Measurements from ENCODE around the gene TANC1.

Gene TANC1

GRCh38 chr2:159160954-159161353, 192.5 kb downstream of the TANC1 start:
- DNase-seq (ENCODE audit: low spot score), result no peak

- DNase-seq (ENCODE audit: low spot score), result no peak
Observed at GRCh38 chr2:159163930-159164329, 195.5 kb downstream of the TANC1 start.

- DNase-seq (ENCODE audit: low spot score), result no peak
Observed at GRCh38 chr2:159164457-159164911, 196.0 kb downstream of the TANC1 start.

GRCh38 chr2:159165048-159165447, 196.6 kb downstream of the TANC1 start:
- no peak for DNase-seq (ENCODE audit: low spot score)

DNA sequence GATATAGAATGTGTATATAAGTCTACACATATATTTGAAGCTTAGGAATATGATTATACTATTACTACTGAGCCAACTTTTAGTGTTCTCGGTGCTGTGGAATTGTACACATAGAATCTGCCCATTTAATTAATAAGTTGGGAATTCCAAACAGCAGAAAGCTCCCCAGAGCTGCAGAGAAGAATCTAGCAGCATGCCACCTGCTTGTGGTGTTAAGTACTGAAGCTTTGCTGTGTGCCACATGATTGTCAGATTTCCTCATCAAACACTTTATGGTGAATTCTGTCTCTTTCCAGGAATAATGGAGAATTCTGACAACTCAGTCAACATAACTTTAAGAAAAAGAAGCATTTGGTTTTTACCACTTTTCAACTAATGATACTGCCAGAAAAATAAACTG, 200.3 kb downstream of the TANC1 start:
- DNase-seq (ENCODE audit: low spot score), result no peak

DNA sequence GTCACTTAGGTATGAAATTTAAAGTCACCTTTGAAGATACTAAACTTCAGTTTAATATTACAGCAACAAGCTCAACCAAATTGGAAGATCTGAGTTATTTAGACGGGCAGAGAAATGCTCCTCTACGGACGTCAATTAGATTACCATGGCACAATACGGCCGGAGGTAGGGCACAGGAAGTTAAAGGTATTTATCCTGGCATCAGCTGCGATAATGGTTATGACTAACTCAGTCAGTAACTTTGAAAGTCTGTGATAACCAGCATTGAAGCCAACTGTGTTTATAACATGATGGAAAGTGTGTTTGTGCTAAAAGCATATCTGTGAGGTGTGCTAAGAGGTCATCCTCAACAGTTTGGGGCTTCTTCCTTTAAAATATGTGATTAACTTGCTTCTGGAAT, 200.7 kb downstream of the TANC1 start:
- DNase-seq (ENCODE audit: low spot score), result no peak

DNA sequence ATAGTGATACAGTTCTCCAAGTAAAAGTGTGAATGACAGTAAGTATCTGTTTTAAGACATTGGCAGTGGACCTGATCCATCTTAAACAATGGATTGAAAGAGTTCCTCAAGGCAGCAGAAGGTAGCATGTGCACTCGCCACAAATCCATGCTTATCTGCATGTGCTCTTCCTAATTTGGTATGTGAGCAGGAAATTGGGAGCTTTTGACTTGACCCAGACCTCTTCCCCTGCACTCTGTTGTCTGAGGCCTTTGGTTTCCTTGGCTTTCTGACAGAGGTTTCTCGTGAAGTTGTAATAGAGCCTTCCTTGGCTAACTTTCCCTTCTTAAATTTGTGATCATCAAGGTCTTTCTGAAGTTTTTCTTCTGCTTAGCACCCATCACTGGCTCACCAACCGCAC, 204.0 kb downstream of the TANC1 start:
- DNase-seq (ENCODE audit: low spot score), result no peak

DNA sequence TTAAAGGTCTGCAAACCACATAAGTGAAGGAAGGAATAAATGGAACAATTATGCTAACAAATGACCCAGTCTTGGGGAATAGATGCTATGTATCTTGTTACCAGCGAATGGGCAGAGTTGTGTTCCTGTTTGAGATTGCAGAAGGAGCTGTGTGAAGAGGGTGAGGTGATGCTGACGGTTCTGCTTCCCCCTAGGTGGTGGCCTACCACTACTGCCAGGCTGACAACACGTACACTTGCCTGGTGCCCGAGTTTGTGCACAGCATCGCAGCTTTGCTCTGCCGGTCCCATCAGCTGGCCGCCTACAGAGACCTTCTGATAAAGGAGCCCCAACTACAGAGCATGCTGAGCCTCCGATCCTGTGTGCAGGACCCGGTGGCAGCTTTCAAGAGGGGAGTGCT, 206.3 kb downstream of the TANC1 start:
- no peak for DNase-seq (ENCODE audit: low spot score)

DNA sequence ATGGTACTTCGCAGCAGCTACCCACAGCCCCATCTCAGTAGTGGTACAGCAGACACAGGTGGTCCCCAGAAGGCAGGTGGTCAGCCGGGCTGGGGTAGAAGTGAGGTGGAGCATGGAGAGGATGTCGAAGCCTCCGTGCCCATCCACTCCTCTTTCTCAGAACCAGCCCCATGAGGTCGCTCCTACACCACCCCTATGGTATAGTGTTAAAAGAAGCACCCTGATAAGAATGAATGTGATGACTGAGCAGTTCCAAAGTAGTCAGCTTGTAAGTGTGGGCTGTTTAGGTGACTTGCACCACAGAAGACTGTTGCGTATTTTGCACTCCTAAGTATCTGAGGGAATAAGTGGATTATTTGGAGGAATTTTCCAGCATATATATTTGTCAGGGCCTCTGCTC, 206.7 kb downstream of the TANC1 start:
- no peak for DNase-seq (ENCODE audit: low spot score)

DNA sequence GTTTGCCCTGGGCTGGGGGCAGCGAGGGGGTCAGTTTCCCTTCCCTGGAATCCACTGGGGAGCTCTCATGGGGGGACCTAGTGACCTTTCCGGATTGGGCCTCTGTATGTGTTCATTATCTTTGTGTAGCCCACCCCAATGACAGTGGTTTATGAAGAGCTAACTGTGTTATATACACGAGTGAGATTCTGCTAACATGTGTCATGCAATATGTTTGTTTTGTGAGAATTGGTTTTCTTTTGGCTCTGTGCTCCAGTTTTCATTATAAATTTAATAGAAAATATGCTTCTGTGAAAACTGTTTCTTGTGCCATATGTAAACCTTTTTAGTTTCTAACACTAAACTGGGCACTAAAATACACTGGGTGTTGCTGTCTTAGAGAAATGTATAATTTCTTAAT, 207.5 kb downstream of the TANC1 start:
- DNase-seq (ENCODE audit: low spot score), result no peak

DNA sequence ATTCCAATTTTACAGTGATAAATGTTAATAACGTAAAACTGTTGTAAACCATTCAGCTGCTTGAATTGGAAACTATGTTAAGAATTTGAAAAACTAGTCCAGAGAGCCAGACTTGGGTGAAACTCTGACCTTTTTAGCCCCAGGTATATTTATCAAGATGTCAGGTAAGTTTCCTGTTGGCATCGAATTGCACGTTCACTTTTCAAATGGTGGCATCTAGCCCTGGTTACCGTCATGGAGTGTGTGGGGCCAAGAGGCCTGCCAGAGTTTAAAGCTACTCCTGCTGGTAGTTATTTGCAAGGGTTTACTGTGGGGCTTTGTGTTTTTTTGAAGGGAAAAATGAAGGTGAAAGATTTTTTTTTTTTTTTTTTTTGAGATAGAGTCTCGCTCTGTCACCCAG, 208.1 kb downstream of the TANC1 start:
- no peak for DNase-seq (ENCODE audit: low spot score)

DNA sequence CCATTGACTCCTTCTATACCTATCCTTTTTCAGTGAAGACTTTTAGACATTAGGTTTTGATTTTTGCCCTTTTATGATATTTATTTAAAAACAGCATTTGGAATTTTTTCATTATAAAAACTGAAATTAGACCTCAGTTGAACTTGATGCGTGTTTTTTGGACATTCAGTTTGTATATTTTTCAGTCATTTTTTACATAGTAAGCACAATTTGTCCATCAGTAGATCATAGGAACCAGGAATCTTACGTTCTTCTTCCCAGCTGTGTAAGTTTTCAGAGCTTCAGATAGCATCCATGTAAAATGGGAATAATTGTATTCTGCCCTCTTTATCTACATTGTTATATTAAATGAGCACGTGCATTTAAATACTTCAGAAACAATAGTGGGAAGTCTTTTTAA, 208.9 kb downstream of the TANC1 start:
- DNase-seq (ENCODE audit: low spot score), result no peak

GRCh38 chr2:159177957-159178356, 209.5 kb downstream of the TANC1 start:
- no peak for DNase-seq (ENCODE audit: low spot score)

GRCh38 chr2:159179096-159179495, 210.7 kb downstream of the TANC1 start:
- DNase-seq (ENCODE audit: low spot score), result no peak

- DNase-seq (ENCODE audit: low spot score), result no peak
Observed at GRCh38 chr2:159179696-159180095, 211.3 kb downstream of the TANC1 start.

GRCh38 chr2:159183346-159183745, 214.9 kb downstream of the TANC1 start:
- no peak for DNase-seq (ENCODE audit: low spot score)

- no peak for DNase-seq (ENCODE audit: low spot score)
Observed at GRCh38 chr2:159185401-159186130, 217.1 kb downstream of the TANC1 start.

DNA sequence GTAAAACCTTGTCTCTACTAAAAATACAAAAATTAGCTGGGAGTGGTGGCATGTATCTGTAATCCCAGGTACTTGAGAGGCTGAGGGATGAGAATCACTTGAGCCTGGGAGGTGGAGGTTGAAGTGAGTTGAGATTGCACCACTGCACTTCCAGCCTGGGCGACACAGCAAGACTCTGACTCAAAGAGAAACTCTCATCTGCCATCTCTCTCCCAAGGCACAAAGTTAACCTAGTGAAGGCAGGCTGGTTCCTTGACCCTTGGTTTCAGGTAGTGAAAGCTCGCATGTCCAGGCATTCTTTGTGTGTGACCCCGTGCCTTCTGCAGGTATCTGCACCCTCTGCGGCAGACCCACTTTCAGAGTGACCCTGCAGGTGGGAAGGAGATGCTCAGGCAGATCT, 218.0 kb downstream of the TANC1 start:
- DNase-seq (ENCODE audit: low spot score), result no peak

GRCh38 chr2:159187106-159187505, 218.7 kb downstream of the TANC1 start:
- no peak for DNase-seq (ENCODE audit: low spot score)

DNA sequence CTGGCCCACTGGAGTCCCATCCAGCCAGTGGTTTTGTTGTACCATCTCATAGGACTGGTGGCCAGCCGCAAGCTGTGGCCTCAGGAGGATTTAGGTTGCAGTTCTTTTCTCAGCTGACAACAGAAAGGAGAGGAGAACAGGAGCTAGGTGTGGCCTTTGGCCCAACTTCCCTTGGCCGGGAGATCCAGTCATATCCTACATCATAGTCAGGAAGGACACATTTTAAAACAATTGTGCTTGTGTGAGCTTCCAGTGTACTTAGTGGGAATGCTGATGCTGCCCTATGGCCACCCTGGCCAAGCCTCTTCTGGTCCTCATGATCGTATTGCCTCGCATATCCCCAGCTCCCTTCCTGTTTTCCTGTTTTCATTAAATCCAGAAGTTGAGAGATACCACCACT, 220.0 kb downstream of the TANC1 start:
- DNase-seq (ENCODE audit: low spot score), result no peak

DNA sequence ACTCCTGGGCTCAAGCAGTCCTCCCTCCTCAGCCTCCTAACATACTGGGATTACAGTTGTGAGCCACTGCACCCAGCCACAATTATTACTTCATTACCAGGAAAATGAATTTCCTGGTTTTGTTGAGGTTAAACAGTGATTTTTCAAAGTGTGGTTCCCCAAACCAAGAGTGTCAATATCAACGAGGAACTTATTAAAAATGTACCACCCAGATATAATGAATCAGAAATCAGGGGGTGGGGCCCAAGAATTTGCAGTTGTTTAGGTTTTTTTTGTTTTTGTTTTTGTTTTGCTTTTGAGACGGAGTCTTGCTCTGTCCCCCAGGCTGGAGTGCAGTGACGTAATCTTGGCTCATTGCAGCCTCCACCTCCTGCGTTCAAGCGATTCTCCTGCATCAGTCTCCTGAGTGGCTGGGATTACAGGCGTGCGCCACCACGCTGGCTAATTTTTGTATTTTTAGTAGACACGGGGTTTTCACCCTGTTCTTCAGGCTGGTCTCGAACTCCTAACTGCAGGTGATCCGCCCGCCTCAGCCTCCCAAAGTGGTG, 224.0 kb downstream of the TANC1 start:
- no peak for DNase-seq (ENCODE audit: low spot score)

GRCh38 chr2:159193791-159194190, 225.4 kb downstream of the TANC1 start:
- no peak for DNase-seq (ENCODE audit: low spot score)

DNA sequence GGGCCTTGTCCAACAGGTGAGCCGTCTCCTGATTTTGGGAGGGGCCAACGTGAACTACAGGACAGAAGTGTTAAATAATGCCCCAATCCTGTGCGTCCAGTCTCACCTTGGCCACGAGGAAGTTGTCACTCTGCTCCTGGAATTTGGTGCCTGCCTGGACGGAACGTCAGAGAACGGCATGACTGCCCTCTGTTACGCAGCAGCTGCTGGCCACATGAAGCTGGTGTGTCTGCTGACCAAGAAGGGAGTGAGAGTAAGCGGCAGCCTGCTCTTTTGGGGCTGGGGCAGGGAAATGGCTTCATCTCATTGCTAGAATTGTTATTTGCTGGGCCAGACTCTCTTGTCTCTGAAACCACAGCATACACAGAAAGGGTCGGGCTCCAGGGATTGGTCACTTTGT, 225.8 kb downstream of the TANC1 start:
- DNase-seq (ENCODE audit: low spot score), result no peak

DNA sequence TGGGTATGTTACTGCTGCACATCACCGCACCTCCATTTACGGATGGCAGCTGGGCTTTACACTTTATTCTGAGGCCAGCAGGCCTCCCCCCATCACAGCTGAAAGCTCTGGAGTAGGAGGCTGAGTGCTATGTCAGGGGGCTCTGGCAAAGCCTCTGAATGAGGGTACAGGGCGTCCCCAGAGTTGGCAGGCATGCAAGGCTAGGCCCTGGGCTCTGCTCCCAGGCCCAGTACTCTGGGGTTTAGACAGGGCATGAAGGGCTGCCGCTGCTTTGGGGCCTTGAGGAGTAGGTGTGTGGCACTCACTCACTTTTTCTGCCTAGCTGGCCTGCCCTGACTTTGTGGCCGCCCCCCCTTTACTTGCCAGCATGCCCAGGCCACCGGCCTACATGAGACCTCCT, 227.3 kb downstream of the TANC1 start:
- no peak for DNase-seq (ENCODE audit: low spot score)
